Trophoblast cell (in vitro differentiated cells and primary cell): ENCODE results near the gene SCGB1D1.

ENCODE experiments used
- DNase-seq, 2 donors: peaks; one replicate each; pipeline ENCODE4 v3.0.0-alpha.2; 2016
- H2AFZ ChIP-seq: 2 replicates; pipeline ENCODE4 v1.6.1; 2013; ENCODE audit warnings: low read length, moderate library complexity, mild to moderate bottlenecking; ENCODE audit not compliant: insufficient read depth, poor library complexity
- H2AK5ac ChIP-seq: 2 replicates; pipeline ENCODE4 v1.6.1; 2013; ENCODE audit warnings: mild to moderate bottlenecking, low read length
- H2BK120ac ChIP-seq: 2 replicates; pipeline ENCODE4 v1.6.1; 2013; ENCODE audit warnings: low read length, mild to moderate bottlenecking, moderate library complexity; ENCODE audit not compliant: insufficient read depth, poor library complexity
- H2BK12ac ChIP-seq: 2 replicates; pipeline ENCODE4 v1.6.1; 2013; ENCODE audit warnings: mild to moderate bottlenecking, low read length, moderate library complexity
- H2BK5ac ChIP-seq: 2 replicates; pipeline ENCODE4 v1.6.1; 2013; ENCODE audit warnings: low read length, low read depth, moderate library complexity, mild to moderate bottlenecking; ENCODE audit not compliant: poor library complexity
- H3K14ac ChIP-seq: 2 replicates; pipeline ENCODE4 v1.6.1; 2013; ENCODE audit warnings: mild to moderate bottlenecking, low read length
- H3K18ac ChIP-seq: 2 replicates; pipeline ENCODE4 v1.6.1; 2013; ENCODE audit warnings: mild to moderate bottlenecking, low read length
- H3K23ac ChIP-seq: 2 replicates; pipeline ENCODE4 v1.6.1; 2013; ENCODE audit warnings: low read length
- H3K27ac ChIP-seq: 2 replicates; pipeline ENCODE4 v1.5.1; 2013; ENCODE audit warnings: low read depth, mild to moderate bottlenecking, inconsistent platforms, low read length, moderate library complexity
- H3K27me3 ChIP-seq: 2 replicates; pipeline ENCODE4 v1.6.1; 2013; ENCODE audit warnings: inconsistent platforms, mild to moderate bottlenecking, low read length, moderate library complexity; ENCODE audit not compliant: insufficient read depth
- H3K36me3 ChIP-seq, 2 experiments: 1 replicate in 1 of 2; 2 replicates in 1 of 2; pipeline ENCODE4 v1.6.1; 2013; ENCODE audit warnings: low read length in 2 of 2, mild to moderate bottlenecking in 2 of 2, moderate library complexity in 1 of 2; ENCODE audit not compliant: insufficient read depth in 2 of 2, control insufficient read depth in 1 of 2
- H3K4ac ChIP-seq: 2 replicates; pipeline ENCODE4 v1.6.1; 2013; ENCODE audit warnings: low read depth, mild to moderate bottlenecking, low read length, moderate library complexity
- H3K4me1 ChIP-seq, 2 experiments: 1 replicate in 1 of 2; 2 replicates in 1 of 2; pipeline ENCODE4 v1.6.1; 2013; ENCODE audit warnings: low read length in 2 of 2, mild to moderate bottlenecking in 2 of 2, moderate library complexity in 1 of 2; ENCODE audit not compliant: insufficient read depth in 2 of 2, control insufficient read depth in 1 of 2
- H3K4me2 ChIP-seq: 2 replicates; pipeline ENCODE4 v1.6.1; 2013; ENCODE audit warnings: inconsistent platforms, mild to moderate bottlenecking, low read length, moderate library complexity
- H3K4me3 ChIP-seq: 2 replicates; pipeline ENCODE4 v1.5.1; 2013; ENCODE audit warnings: mild to moderate bottlenecking, low read depth, low read length, inconsistent platforms
- H3K79me1 ChIP-seq: one replicate; pipeline ENCODE4 v1.6.1; 2013; ENCODE audit warnings: low read length
- H3K79me2 ChIP-seq: 2 replicates; pipeline ENCODE4 v1.6.1; 2013; ENCODE audit warnings: low read length, mild to moderate bottlenecking; ENCODE audit not compliant: control insufficient read depth, insufficient read depth, poor library complexity
- H3K9ac ChIP-seq: 2 replicates; pipeline ENCODE4 v1.6.1; 2013; ENCODE audit warnings: mild to moderate bottlenecking, low read length
- H3K9me3 ChIP-seq: 2 replicates; pipeline ENCODE4 v1.6.1; 2013; ENCODE audit warnings: low read depth, mild to moderate bottlenecking, control low read depth, inconsistent platforms, low read length; ENCODE audit not compliant: insufficient read depth
- H4K12ac ChIP-seq: 2 replicates; pipeline ENCODE4 v1.6.1; 2013; ENCODE audit warnings: low read depth, mild to moderate bottlenecking, low read length, moderate library complexity
- H4K8ac ChIP-seq: 2 replicates; pipeline ENCODE4 v1.6.1; 2013; ENCODE audit warnings: low read depth, mild to moderate bottlenecking, low read length, moderate library complexity
- H4K91ac ChIP-seq: one replicate; pipeline ENCODE4 v1.6.1; 2013; ENCODE audit warnings: low read depth, mild to moderate bottlenecking, low read length, moderate library complexity
- WGBS: extraction: QIAGEN DNeasy Blood & Tissue Kit; methylation state at CpG from one replicate; pipeline ENCODE4 v1.1.7; 2013; ENCODE audit warnings: missing lambda C conversion rate; ENCODE audit not compliant: insufficient read length, insufficient coverage; ENCODE audit errors: extremely low coverage; 5-methylcytosine and 5-hydroxymethylcytosine counted together

Gene SCGB1D1

DNA sequence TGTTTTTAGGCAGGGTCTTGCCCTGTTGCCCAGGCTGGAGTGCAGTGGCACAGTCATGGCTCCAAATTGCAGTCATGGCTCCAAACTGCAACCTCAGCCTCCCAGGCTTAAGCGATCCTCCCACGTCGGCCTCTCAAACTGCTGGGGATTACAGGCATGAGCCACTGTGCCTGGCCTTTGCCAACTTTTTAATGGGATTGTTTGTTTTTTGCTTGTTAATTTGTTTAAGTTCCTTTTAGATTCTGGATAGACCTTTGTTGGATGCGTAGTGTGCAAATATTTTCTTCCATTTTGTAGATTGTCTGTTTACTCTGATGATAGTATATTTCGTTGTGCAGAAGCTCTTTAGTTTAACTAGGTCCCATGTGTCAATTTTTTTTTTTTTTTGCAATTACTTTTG is 10.0 kb upstream of the SCGB1D1 start:
- Histone ChIP-seq H3K4me2 (no peak overlapping the region), H3K4ac (no peak overlapping the region), H3K27me3 (no peaks in the 10 kb centered on the region), H4K12ac (no peak overlapping the region), H4K91ac (no peak overlapping the region), H3K18ac (no peak overlapping the region), H3K4me1 (no peaks in the 10 kb centered on the region), H3K9me3 (no peaks in the 10 kb centered on the region), H4K8ac (no peak overlapping the region), H2BK120ac (no peak overlapping the region), H3K4me3 (no peak overlapping the region), H3K36me3 (no peaks in the 10 kb centered on the region), H2AFZ (no peak overlapping the region), H3K27ac (no peak overlapping the region), H3K23ac (no peak overlapping the region), H2BK12ac (no peak overlapping the region), H3K9ac (no peak overlapping the region), H3K79me2 (no peaks in the 10 kb centered on the region), H3K14ac (no peak overlapping the region), H2BK5ac (no peak overlapping the region), H2AK5ac (no peak overlapping the region), H3K79me1 (no peaks in the 10 kb centered on the region)
- no peak for DNase-seq
- no CpG with 5 or more reads among the region's 5 CpGs for WGBS

DNA sequence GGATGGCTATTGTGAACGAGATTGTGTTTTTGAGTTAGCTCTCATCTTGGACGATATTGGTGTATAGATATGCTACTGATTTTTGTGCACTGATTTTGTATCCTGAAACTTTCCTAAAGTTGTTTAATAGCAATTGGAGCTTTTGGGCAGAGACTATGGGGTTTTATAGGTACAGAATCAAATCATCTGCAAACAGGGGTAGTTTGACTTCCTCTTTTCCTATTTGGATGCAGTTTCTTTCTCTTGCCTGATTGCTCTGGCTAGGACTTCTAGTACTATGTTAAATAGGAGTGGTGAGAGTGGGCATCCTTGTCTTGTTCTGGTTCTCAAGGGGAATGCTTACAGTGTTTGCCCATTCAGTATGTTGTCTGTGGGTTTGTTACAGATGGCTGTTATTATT is 8.9 kb upstream of the SCGB1D1 start:
- no CpG with 5 or more reads among the region's 2 CpGs for WGBS
- no peaks in the 10 kb centered on the region for H3K79me1 ChIP-seq

DNA sequence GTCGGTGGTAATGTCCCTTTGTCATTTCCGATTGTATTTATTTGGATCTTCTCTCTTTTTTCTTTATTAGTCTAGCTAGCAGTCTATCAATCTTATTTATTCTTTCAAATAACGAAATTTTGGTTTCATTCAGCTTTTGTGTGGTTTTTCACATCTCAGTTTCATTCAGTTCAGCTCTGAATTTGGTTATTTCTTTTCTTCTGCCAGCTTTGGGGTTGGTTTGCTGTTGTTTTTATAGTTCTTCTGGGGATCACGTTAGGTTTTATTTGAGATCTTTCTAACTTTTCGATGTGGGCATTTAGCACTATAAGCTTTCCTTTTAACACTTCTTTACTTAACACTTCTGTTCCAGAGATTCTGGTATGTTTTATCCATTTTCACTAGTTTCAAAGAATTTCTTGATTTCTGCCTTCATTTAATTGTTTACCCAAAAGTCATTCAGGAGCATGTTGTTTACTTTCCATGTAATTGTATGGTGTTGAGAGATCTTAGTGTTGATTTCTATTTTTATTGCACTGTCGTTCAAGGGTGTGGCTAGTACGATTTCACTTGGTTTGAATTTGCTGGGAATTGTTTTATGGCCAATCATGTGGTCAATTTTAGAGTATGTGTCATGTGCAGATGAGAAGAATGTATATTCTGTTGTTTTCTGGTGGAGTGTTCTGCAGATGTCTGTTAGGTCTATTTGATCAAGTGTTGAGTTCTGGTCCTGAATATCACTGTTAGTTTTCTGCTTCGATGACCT is 7.7 kb upstream of the SCGB1D1 start:
- Histone ChIP-seq H3K27ac (no peak overlapping the region), H4K12ac (no peak overlapping the region), H3K4ac (no peak overlapping the region), H3K4me3 (no peak overlapping the region), H3K4me1 (no peaks in the 10 kb centered on the region), H2AFZ (no peak overlapping the region), H4K91ac (no peak overlapping the region), H3K27me3 (no peaks in the 10 kb centered on the region), H3K14ac (no peak overlapping the region), H3K23ac (no peak overlapping the region), H3K9ac (no peak overlapping the region), H2BK5ac (no peak overlapping the region), H3K79me1 (no peaks in the 10 kb centered on the region), H2BK12ac (no peak overlapping the region), H3K18ac (no peak overlapping the region), H2BK120ac (no peak overlapping the region), H3K9me3 (no peaks in the 10 kb centered on the region), H2AK5ac (no peak overlapping the region), H3K36me3 (no peaks in the 10 kb centered on the region), H3K4me2 (no peak overlapping the region), H3K79me2 (no peaks in the 10 kb centered on the region), H4K8ac (no peak overlapping the region)
- no peak for DNase-seq
- no CpG with 5 or more reads among the region's 8 CpGs for WGBS

More for the DNA sequence above, 8.9 kb upstream of the SCGB1D1 start:
- Histone ChIP-seq H3K27me3 (no peaks in the 10 kb centered on the region), H3K9ac (no peak overlapping the region), H2AFZ (no peak overlapping the region), H2BK12ac (no peak overlapping the region), H3K14ac (no peak overlapping the region), H3K79me2 (no peaks in the 10 kb centered on the region), H3K18ac (no peak overlapping the region), H3K4me3 (no peak overlapping the region), H3K36me3 (no peaks in the 10 kb centered on the region), H4K8ac (no peak overlapping the region), H3K27ac (no peak overlapping the region), H2BK5ac (no peak overlapping the region), H3K9me3 (no peaks in the 10 kb centered on the region), H2BK120ac (no peak overlapping the region), H3K4me1 (no peaks in the 10 kb centered on the region), H3K23ac (no peak overlapping the region), H4K12ac (no peak overlapping the region), H4K91ac (no peak overlapping the region), H2AK5ac (no peak overlapping the region), H3K4ac (no peak overlapping the region), H3K4me2 (no peak overlapping the region)
- DNase-seq: no peak

DNA sequence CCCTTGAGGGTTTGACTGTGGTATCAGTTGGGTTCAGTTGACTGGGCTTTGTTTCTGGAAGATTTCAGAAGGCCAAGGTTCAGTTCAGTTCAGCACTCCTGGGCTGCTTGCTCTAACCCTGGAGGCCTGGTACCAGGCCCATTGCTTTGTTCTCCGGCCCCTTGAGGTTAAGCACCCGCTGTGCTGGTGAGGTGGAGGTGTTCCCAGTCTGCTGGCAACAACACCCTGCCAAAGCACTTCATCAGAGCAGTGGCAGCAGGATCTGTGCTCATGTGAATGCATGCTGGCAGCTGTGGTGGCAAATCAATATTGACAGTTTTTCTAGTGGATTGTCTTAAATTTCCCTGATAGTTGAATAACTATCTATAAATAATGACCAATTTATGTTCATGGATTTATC is 3.8 kb upstream of the SCGB1D1 start:
- Histone ChIP-seq H3K9me3 (no peaks in the 10 kb centered on the region), H3K79me2 (no peaks in the 10 kb centered on the region), H3K79me1 (no peaks in the 10 kb centered on the region), H3K14ac (no peak overlapping the region), H2BK5ac (no peak overlapping the region), H2BK12ac (no peak overlapping the region), H3K4me2 (no peak overlapping the region), H3K27ac (no peak overlapping the region), H2BK120ac (no peak overlapping the region), H3K27me3 (no peaks in the 10 kb centered on the region), H3K4me1 (no peaks in the 10 kb centered on the region), H2AFZ (no peak overlapping the region), H4K91ac (no peak overlapping the region), H2AK5ac (no peak overlapping the region), H3K36me3 (no peaks in the 10 kb centered on the region), H3K4me3 (no peak overlapping the region), H3K9ac (peak overlapping the region; percentile 12), H3K18ac (no peak overlapping the region), H4K12ac (no peak overlapping the region), H3K23ac (no peak overlapping the region), H4K8ac (no peak overlapping the region), H3K4ac (no peak overlapping the region)
- WGBS: no CpG with 5 or more reads among the region's 2 CpGs
- no peak for DNase-seq
